ENCODE data around the gene BABAM2. TPM values are rescaled to one million over a fixed set of nuclear protein-coding genes. Genes with fewer than 3 reads are reported as not detected.
"Not testable (repeated sequence)": the region's sequence is repeated elsewhere in the genome, so short reads cannot be mapped to it uniquely, and the experiment has no call there.

The BABAM2 gene
- total and polyA plus RNA-seq, 2 donors = 17.4 to 34.8 TPM

DNA sequence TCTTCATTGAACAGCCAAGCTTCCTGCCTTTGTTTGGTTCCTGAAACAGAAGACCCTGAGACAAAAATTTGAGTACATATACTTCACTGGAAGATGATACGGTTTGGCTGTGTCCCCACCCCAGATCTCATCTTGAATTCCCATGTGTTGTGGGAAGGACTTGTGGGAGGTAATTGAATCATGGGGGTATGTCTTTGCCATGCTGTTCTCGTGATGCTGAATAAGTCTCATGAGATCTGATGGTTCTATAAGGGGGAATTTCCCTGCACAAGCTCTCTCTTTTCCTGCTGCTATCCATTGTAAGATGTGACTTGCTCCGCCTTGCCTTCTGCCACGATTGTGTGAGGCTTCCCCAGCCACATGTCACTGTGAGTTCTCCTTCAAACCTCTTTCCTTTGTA, 76.5 kb downstream of the BABAM2 start:
- no peak overlapping the region for H3K27ac ChIP-seq (ENCODE audit: low read depth in 1 of 2, low read length in 1 of 2)
- WGBS = 91% methylated on average over 4 of the region's 4 CpGs
- no peak for DNase-seq (ENCODE audit: low read depth in 6 of 9, low spot score in 9 of 9)

DNA sequence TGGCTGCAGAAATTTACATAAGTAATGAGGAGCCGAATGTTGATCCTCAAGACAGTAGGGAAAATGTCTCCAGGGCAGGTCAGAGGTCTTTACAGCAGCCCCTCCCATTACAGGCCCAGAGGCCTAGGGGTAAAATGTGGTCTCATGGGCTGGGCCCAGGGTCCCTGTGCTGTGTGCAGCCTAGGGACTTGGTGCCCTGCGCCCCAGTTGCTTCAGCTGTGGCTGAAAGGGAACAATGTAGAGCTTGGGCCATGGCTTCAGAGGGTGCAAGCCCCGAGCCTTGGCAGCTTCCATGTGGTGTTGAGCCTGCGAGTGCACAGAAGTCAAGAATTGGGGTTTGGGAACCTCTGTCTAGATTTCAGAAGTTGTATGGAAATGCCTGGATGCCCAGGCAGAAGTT, 77.5 kb downstream of the BABAM2 start:
- not testable (repeated sequence) for H3K4me1 ChIP-seq (ENCODE audit: control insufficient read depth in 2 of 2, insufficient read depth in 2 of 2, low read length in 2 of 2); H3K27ac ChIP-seq (ENCODE audit: low read depth in 1 of 2, low read length in 1 of 2); H3K4me3 ChIP-seq (ENCODE audit: low read length in 2 of 2); H3K36me3 ChIP-seq (ENCODE audit: control insufficient read depth in 2 of 2, insufficient read depth in 2 of 2, low read length in 1 of 2); DNase-seq (ENCODE audit: low read depth in 6 of 9, low spot score in 9 of 9); H3K27me3 ChIP-seq (ENCODE audit: control insufficient read depth in 2 of 2, insufficient read depth in 1 of 2, low read length in 1 of 2)
- H3K9me3 ChIP-seq (ENCODE audit: control insufficient read depth in 2 of 2, insufficient read depth in 1 of 2, low read length in 1 of 2) = peaks cover 0 to 16% of the 10 kb centered on the region in 2 donors
- 94% methylated on average over 4 of the region's 4 CpGs for WGBS

More for the DNA sequence above, 76.5 kb downstream of the BABAM2 start:
- Histone ChIP-seq H3K36me3 (ENCODE audit: control insufficient read depth in 2 of 2, insufficient read depth in 2 of 2, low read length in 1 of 2) (no peaks in the 10 kb centered on the region), H3K27me3 (ENCODE audit: control insufficient read depth in 2 of 2, insufficient read depth in 1 of 2, low read length in 1 of 2) (no peaks in the 10 kb centered on the region), H3K4me3 (ENCODE audit: low read length in 2 of 2) (no peak overlapping the region), H3K9me3 (ENCODE audit: control insufficient read depth in 2 of 2, insufficient read depth in 1 of 2, low read length in 1 of 2) (peaks cover 0 to 16% of the 10 kb centered on the region in 2 donors), H3K4me1 (ENCODE audit: control insufficient read depth in 2 of 2, insufficient read depth in 2 of 2, low read length in 2 of 2) (peaks cover 0 to 6% of the 10 kb centered on the region in 2 donors)

DNA sequence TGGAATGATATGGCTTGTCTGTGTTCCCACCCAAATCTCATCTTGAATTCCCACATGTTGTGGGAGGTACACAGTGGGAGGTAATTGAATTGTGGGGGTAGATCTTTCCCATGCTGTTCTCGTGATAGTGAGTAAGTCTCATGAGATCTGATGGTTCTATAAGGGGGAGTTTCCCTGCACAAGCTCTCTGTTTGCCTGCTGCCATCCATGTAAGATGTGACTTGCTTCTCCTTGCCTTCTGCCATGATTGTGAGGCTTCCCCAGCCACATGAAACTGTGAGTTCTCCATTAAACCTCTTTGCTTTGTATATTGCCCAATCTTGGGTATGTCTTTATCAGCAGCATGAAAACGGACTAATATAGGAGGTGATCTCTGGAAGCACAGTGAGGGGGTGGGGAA, 78.4 kb downstream of the BABAM2 start:
- H3K27me3 ChIP-seq (ENCODE audit: control insufficient read depth in 2 of 2, insufficient read depth in 1 of 2, low read length in 1 of 2); H3K4me1 ChIP-seq (ENCODE audit: control insufficient read depth in 2 of 2, insufficient read depth in 2 of 2, low read length in 2 of 2); H3K36me3 ChIP-seq (ENCODE audit: control insufficient read depth in 2 of 2, insufficient read depth in 2 of 2, low read length in 1 of 2); H3K27ac ChIP-seq (ENCODE audit: low read depth in 1 of 2, low read length in 1 of 2); DNase-seq (ENCODE audit: low read depth in 6 of 9, low spot score in 9 of 9); H3K4me3 ChIP-seq (ENCODE audit: low read length in 2 of 2): not testable (repeated sequence)
- peaks cover 0 to 16% of the 10 kb centered on the region in 2 donors for H3K9me3 ChIP-seq (ENCODE audit: control insufficient read depth in 2 of 2, insufficient read depth in 1 of 2, low read length in 1 of 2)
- WGBS = 99% methylated on average over 2 of the region's 2 CpGs

- Histone ChIP-seq H3K4me3 (ENCODE audit: low read length in 2 of 2) (no peak overlapping the region), H3K36me3 (ENCODE audit: control insufficient read depth in 2 of 2, insufficient read depth in 2 of 2, low read length in 1 of 2) (no peaks in the 10 kb centered on the region), H3K27ac (ENCODE audit: low read depth in 1 of 2, low read length in 1 of 2) (no peak overlapping the region), H3K27me3 (ENCODE audit: control insufficient read depth in 2 of 2, insufficient read depth in 1 of 2, low read length in 1 of 2) (no peaks in the 10 kb centered on the region), H3K9me3 (ENCODE audit: control insufficient read depth in 2 of 2, insufficient read depth in 1 of 2, low read length in 1 of 2) (peaks cover 0 to 16% of the 10 kb centered on the region in 2 donors), H3K4me1 (ENCODE audit: control insufficient read depth in 2 of 2, insufficient read depth in 2 of 2, low read length in 2 of 2) (no peaks in the 10 kb centered on the region)
- 98% methylated on average over 2 of the region's 2 CpGs for WGBS
- no peak for DNase-seq (ENCODE audit: low read depth in 6 of 9, low spot score in 9 of 9)
Measured at GRCh38 chr2:27972311-27972710, 81.8 kb downstream of the BABAM2 start.

DNA sequence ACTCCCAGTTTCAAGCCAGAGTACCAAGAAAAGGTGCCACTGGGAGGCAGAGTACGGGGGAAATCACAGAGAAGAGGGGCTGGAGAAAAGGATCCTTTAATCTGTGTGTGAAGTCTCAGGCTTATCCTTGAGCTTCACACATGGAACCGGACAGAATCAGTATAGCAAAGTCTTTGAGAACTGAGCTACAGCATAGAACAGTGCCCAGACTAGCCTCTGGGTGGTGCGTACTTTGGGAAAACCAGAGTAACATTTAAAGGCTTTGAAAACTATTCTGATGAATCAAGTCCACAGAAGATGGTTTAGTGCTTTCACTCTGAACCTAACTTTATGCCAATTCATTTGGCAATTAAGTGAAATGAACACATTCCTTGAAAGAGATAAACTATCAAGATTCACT, 83.1 kb downstream of the BABAM2 start:
- no peak overlapping the region for H3K27ac ChIP-seq (ENCODE audit: low read depth in 1 of 2, low read length in 1 of 2)
- no peaks in the 10 kb centered on the region for H3K4me1 ChIP-seq (ENCODE audit: control insufficient read depth in 2 of 2, insufficient read depth in 2 of 2, low read length in 2 of 2)
- no peak for DNase-seq (ENCODE audit: low read depth in 6 of 9, low spot score in 9 of 9)
- H3K27me3 ChIP-seq (ENCODE audit: control insufficient read depth in 2 of 2, insufficient read depth in 1 of 2, low read length in 1 of 2) = no peaks in the 10 kb centered on the region
- no peak overlapping the region for H3K4me3 ChIP-seq (ENCODE audit: low read length in 2 of 2)
- H3K36me3 ChIP-seq (ENCODE audit: control insufficient read depth in 2 of 2, insufficient read depth in 2 of 2, low read length in 1 of 2) = no peaks in the 10 kb centered on the region
- WGBS = 97% methylated on average over 3 of the region's 3 CpGs
- peaks cover 0 to 9% of the 10 kb centered on the region in 2 donors for H3K9me3 ChIP-seq (ENCODE audit: control insufficient read depth in 2 of 2, insufficient read depth in 1 of 2, low read length in 1 of 2)

- no peak overlapping the region for H3K27ac ChIP-seq (ENCODE audit: low read depth in 1 of 2, low read length in 1 of 2)
- 97% methylated on average over 1 of the region's 1 CpG for WGBS
- no peaks in the 10 kb centered on the region for H3K9me3 ChIP-seq (ENCODE audit: control insufficient read depth in 2 of 2, insufficient read depth in 1 of 2, low read length in 1 of 2)
- no peaks in the 10 kb centered on the region for H3K27me3 ChIP-seq (ENCODE audit: control insufficient read depth in 2 of 2, insufficient read depth in 1 of 2, low read length in 1 of 2)
- H3K4me1 ChIP-seq (ENCODE audit: control insufficient read depth in 2 of 2, insufficient read depth in 2 of 2, low read length in 2 of 2) = no peaks in the 10 kb centered on the region
- no peak overlapping the region for H3K4me3 ChIP-seq (ENCODE audit: low read length in 2 of 2)
- DNase-seq (ENCODE audit: low read depth in 6 of 9, low spot score in 9 of 9) = no peak
- H3K36me3 ChIP-seq (ENCODE audit: control insufficient read depth in 2 of 2, insufficient read depth in 2 of 2, low read length in 1 of 2) = no peaks in the 10 kb centered on the region
Measured at GRCh38 chr2:27976308-27976707, 85.8 kb downstream of the BABAM2 start.

- DNase-seq (ENCODE audit: low read depth in 6 of 9, low spot score in 9 of 9) = no peak
- 95% methylated on average over 3 of the region's 3 CpGs for WGBS
- Histone ChIP-seq H3K27me3 (ENCODE audit: control insufficient read depth in 2 of 2, insufficient read depth in 1 of 2, low read length in 1 of 2) (no peaks in the 10 kb centered on the region), H3K9me3 (ENCODE audit: control insufficient read depth in 2 of 2, insufficient read depth in 1 of 2, low read length in 1 of 2) (no peaks in the 10 kb centered on the region), H3K27ac (ENCODE audit: low read depth in 1 of 2, low read length in 1 of 2) (no peak overlapping the region), H3K4me3 (ENCODE audit: low read length in 2 of 2) (no peak overlapping the region), H3K36me3 (ENCODE audit: control insufficient read depth in 2 of 2, insufficient read depth in 2 of 2, low read length in 1 of 2) (no peaks in the 10 kb centered on the region), H3K4me1 (ENCODE audit: control insufficient read depth in 2 of 2, insufficient read depth in 2 of 2, low read length in 2 of 2) (no peaks in the 10 kb centered on the region)
Measured at GRCh38 chr2:27977731-27978312, 87.3 kb downstream of the BABAM2 start.

- H3K36me3 ChIP-seq (ENCODE audit: control insufficient read depth in 2 of 2, insufficient read depth in 2 of 2, low read length in 1 of 2); H3K4me3 ChIP-seq (ENCODE audit: low read length in 2 of 2); H3K4me1 ChIP-seq (ENCODE audit: control insufficient read depth in 2 of 2, insufficient read depth in 2 of 2, low read length in 2 of 2); H3K27me3 ChIP-seq (ENCODE audit: control insufficient read depth in 2 of 2, insufficient read depth in 1 of 2, low read length in 1 of 2); H3K27ac ChIP-seq (ENCODE audit: low read depth in 1 of 2, low read length in 1 of 2); H3K9me3 ChIP-seq (ENCODE audit: control insufficient read depth in 2 of 2, insufficient read depth in 1 of 2, low read length in 1 of 2); DNase-seq (ENCODE audit: low read depth in 6 of 9, low spot score in 9 of 9): not testable (repeated sequence)
- 100% methylated on average over 2 of the region's 2 CpGs for WGBS
Measured at GRCh38 chr2:27978761-27979160, 88.2 kb downstream of the BABAM2 start.

- H3K9me3 ChIP-seq (ENCODE audit: control insufficient read depth in 2 of 2, insufficient read depth in 1 of 2, low read length in 1 of 2) = no peaks in the 10 kb centered on the region
- WGBS = 3% methylated on average over 1 of the region's 1 CpG
- no peak for DNase-seq (ENCODE audit: low read depth in 6 of 9, low spot score in 9 of 9)
- H3K27ac ChIP-seq (ENCODE audit: low read depth in 1 of 2, low read length in 1 of 2) = no peak overlapping the region
- no peaks in the 10 kb centered on the region for H3K4me1 ChIP-seq (ENCODE audit: control insufficient read depth in 2 of 2, insufficient read depth in 2 of 2, low read length in 2 of 2)
- H3K4me3 ChIP-seq (ENCODE audit: low read length in 2 of 2) = no peak overlapping the region
- no peaks in the 10 kb centered on the region for H3K36me3 ChIP-seq (ENCODE audit: control insufficient read depth in 2 of 2, insufficient read depth in 2 of 2, low read length in 1 of 2)
- no peaks in the 10 kb centered on the region for H3K27me3 ChIP-seq (ENCODE audit: control insufficient read depth in 2 of 2, insufficient read depth in 1 of 2, low read length in 1 of 2)
Measured at GRCh38 chr2:27980242-27980641, 89.7 kb downstream of the BABAM2 start.

DNA sequence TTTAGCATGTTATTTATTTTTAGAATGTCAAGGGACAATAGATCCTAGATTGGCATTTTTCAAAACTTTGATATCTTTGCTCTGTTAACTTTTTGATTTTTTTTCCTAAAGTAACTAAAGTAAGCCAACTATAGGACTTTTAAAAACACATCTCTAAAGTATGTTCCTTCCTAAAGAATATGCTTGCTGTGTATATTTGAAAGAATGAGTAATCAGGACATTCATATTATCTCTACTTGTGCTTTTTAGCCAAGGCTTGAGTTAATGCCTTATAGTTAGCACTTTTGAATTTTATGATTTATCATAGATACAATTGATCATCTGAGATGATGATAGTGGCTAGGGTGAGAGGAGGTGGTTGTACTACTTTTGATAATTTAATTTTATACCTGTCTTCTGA, 93.6 kb downstream of the BABAM2 start:
- Histone ChIP-seq H3K27ac (ENCODE audit: low read depth in 1 of 2, low read length in 1 of 2) (no peak overlapping the region), H3K27me3 (ENCODE audit: control insufficient read depth in 2 of 2, insufficient read depth in 1 of 2, low read length in 1 of 2) (no peaks in the 10 kb centered on the region), H3K9me3 (ENCODE audit: control insufficient read depth in 2 of 2, insufficient read depth in 1 of 2, low read length in 1 of 2) (no peaks in the 10 kb centered on the region), H3K4me3 (ENCODE audit: low read length in 2 of 2) (no peak overlapping the region), H3K36me3 (ENCODE audit: control insufficient read depth in 2 of 2, insufficient read depth in 2 of 2, low read length in 1 of 2) (no peaks in the 10 kb centered on the region), H3K4me1 (ENCODE audit: control insufficient read depth in 2 of 2, insufficient read depth in 2 of 2, low read length in 2 of 2) (no peaks in the 10 kb centered on the region)
- no peak for DNase-seq (ENCODE audit: low read depth in 6 of 9, low spot score in 9 of 9)
